Measurements from ENCODE around the gene PSEN2. TPM values are rescaled to one million over a fixed set of nuclear protein-coding genes. Genes with fewer than 3 reads are reported as not detected.

The PSEN2 gene
- total and polyA plus RNA-seq, 7 donors = 4.4 to 56.8 (median 23.2) TPM

DNA sequence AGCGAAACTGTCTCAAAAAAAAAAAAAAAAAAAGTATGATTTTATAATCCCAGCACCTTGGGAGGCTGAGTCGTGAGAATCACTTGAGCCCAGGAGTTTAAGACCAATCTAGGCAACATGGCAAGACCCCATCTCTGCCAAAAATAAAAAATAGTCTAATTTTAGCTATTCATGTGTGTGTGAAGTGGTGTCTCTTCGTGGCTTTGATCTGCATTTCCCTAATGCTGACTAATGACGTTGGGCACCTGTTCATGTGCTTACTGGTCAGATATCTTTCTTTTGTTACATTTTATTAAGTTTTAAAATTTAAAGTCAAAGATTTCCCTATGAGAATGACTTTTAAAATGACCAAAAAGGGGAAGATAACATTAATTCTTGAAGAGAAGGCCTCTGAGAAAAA is 31.0 kb downstream of the PSEN2 start:
- H3K27ac ChIP-seq = no peak overlapping the region
- WGBS, 2 donors = 64 to 91% methylated on average over 4 of the region's 4 CpGs
- H3K27me3 ChIP-seq = no peaks in the 10 kb centered on the region
- DNase-seq = no peak
- H3K4me3 ChIP-seq = no peak overlapping the region
- intact Hi-C loops (cut with DNase I) = no loop called here
- H3K4me1 ChIP-seq = peaks cover 0 to 18% (median 15%) of the 10 kb centered on the region in 4 donors
- TF ChIP-seq POLR2AphosphoS5 (IDR thresholded peaks at IDR 0.05) (no peak), POLR2A (IDR thresholded peaks at IDR 0.05) (no peak), EP300 (IDR thresholded peaks at IDR 0.05) (no peak)
- TF ChIP-seq, protein P1, sequence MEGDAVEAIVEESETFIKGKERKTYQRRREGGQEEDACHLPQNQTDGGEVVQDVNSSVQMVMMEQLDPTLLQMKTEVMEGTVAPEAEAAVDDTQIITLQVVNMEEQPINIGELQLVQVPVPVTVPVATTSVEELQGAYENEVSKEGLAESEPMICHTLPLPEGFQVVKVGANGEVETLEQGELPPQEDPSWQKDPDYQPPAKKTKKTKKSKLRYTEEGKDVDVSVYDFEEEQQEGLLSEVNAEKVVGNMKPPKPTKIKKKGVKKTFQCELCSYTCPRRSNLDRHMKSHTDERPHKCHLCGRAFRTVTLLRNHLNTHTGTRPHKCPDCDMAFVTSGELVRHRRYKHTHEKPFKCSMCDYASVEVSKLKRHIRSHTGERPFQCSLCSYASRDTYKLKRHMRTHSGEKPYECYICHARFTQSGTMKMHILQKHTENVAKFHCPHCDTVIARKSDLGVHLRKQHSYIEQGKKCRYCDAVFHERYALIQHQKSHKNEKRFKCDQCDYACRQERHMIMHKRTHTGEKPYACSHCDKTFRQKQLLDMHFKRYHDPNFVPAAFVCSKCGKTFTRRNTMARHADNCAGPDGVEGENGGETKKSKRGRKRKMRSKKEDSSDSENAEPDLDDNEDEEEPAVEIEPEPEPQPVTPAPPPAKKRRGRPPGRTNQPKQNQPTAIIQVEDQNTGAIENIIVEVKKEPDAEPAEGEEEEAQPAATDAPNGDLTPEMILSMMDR (IDR thresholded peaks at IDR 0.05) = no peak
- peaks cover 0 to 51% (median 14%) of the 10 kb centered on the region in 4 donors for H3K36me3 ChIP-seq
- H3K9me3 ChIP-seq = no peaks in the 10 kb centered on the region

DNA sequence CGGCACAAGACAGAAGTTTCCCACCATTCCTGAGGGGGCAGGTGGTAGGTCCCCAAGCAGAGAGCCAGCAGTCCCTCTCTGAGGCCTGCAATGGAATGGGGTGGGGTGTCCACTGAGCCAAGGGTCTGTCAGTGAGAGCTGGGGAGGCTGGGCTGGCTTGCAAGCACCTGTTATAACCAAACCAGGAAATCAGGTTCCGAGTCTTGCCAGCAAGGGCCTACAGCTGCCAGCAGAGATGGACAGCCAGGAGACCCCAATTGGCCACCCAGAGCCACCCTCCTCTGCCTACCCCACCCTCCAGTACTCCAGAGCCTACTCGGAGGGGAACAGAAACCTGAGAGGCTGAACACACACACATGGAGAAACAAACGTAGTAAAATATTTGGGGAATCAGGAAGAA is 32.2 kb downstream of the PSEN2 start:
- Histone ChIP-seq H3K9me3 (no peaks in the 10 kb centered on the region), H3K27me3 (no peaks in the 10 kb centered on the region), H3K36me3 (peaks cover 0 to 39% (median 11%) of the 10 kb centered on the region in 4 donors), H3K27ac (peak overlapping the region in 2 of 4 donors; percentile 2 to 5), H3K4me3 (no peak overlapping the region), H3K4me1 (peaks cover 0 to 18% (median 15%) of the 10 kb centered on the region in 4 donors)
- DNase-seq = no peak
- no peak for TF ChIP-seq EP300 (IDR thresholded peaks at IDR 0.05)
- no peak for TF ChIP-seq POLR2AphosphoS5 (IDR thresholded peaks at IDR 0.05)
- TF ChIP-seq, protein P1 (IDR thresholded peaks at IDR 0.05) = no peak
- no peak for TF ChIP-seq POLR2A (IDR thresholded peaks at IDR 0.05)
- intact Hi-C loops (cut with DNase I) = no loop called here
- 78 to 87% methylated on average over 4 of the region's 4 CpGs for WGBS, 2 donors

DNA sequence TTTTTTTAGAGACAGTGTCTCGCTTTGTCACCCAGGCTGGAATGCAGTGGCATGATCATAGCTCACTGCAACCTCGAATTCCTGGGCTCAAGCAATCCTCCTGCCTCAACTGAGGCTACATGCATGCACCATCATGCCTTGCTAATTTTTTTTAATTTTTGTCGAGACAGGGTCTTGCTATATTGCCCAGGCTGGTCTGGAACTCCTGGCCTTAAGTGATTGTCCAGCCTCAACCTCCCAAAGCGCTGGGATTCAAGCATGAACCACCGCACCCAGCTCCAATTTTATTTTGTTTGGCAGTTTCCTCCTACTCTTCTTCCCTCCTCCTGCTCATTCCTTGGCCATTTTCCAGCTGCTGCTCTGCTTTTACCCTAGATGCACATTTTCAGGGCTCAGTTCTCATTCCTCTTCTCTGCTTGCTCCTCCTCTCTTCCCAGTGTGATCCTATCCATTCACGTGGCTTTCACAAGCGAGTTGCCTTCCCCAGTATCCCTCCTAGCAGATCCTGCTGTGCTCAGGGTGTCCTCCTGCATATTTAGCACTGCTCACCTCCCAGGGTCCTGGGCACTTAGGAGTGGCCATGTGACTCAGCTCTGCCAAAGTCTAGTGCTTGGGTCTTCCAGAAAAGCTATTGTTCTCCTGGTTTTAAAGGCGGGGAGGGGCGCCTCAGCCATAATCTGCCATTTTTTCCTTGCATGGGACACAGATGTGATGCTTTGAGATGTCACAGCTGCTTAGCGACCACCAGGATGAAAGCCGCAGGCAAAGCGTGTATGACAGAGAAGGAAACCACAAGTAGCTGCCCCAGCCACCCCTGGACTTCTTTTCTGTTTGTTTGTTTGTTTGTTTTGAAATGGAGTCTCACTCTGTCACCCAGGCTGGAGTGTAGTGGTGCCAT is 33.7 kb downstream of the PSEN2 start:
- peaks cover 0 to 35% (median 14%) of the 10 kb centered on the region in 4 donors for H3K36me3 ChIP-seq
- 78 to 85% methylated on average over 12 of the region's 12 CpGs for WGBS, 2 donors
- TF ChIP-seq, protein P1 (IDR thresholded peaks at IDR 0.05) = no peak
- TF ChIP-seq POLR2AphosphoS5 (IDR thresholded peaks at IDR 0.05) = peak in 3 of 4 donors; percentile 33 to 65 (median 37)
- DNase-seq = peak; percentile 86
- no peaks in the 10 kb centered on the region for H3K9me3 ChIP-seq
- H3K27me3 ChIP-seq = no peaks in the 10 kb centered on the region
- H3K27ac ChIP-seq = peak overlapping the region; percentile 60 to 75 (median 68)
- H3K4me3 ChIP-seq = no peak overlapping the region
- H3K4me1 ChIP-seq = peaks cover 0 to 18% (median 15%) of the 10 kb centered on the region in 4 donors
- intact Hi-C loops (cut with DNase I) = no loop called here

DNA sequence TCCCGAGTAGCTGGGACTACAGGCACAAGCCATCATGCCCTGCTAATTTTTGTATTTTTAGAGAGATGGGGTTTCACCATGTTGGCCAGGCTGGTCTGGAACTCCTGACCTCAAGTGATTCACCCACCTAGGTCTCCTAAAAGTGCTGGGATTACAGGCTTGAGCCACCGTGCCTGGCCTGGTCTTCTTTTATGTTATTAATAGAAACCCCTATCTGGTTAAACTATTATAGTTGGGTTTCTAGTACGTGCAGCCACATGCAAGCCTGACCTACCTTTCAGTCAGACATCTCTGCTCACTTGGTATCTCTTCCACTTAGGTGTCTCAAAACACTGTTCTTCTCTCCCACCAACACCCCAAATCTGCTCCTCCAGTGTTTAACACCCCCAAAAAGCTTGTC is 34.4 kb downstream of the PSEN2 start:
- H3K4me3 ChIP-seq = no peak overlapping the region
- H3K27ac ChIP-seq = peak overlapping the region; percentile 60 to 75 (median 68)
- peaks cover 0 to 28% (median 11%) of the 10 kb centered on the region in 4 donors for H3K36me3 ChIP-seq
- H3K27me3 ChIP-seq = no peaks in the 10 kb centered on the region
- no peak for DNase-seq
- peaks cover 0 to 18% (median 15%) of the 10 kb centered on the region in 4 donors for H3K4me1 ChIP-seq
- whole genome bisulfite sequencing, 2 donors = 87 to 90% methylated on average over 3 of the region's 3 CpGs
- TF ChIP-seq POLR2A (IDR thresholded peaks at IDR 0.05) = no peak
- TF ChIP-seq POLR2AphosphoS5 (IDR thresholded peaks at IDR 0.05) = no peak
- no peak for TF ChIP-seq EP300 (IDR thresholded peaks at IDR 0.05)
- TF ChIP-seq, protein P1 (IDR thresholded peaks at IDR 0.05) = no peak
- H3K9me3 ChIP-seq = no peaks in the 10 kb centered on the region
- intact Hi-C loops (cut with DNase I) = no loop called here
